ENCODE data around the gene ANKRD26. TPM values are rescaled to one million over a fixed set of nuclear protein-coding genes. Genes with fewer than 3 reads are reported as not detected.

The ANKRD26 gene
- total and polyA plus RNA-seq, 9 of the 15 experiments (the other 6 are each of a cell fraction or from before 2014, with no cell fraction given): 2.3 to 12.3 (median 4.9) TPM

DNA sequence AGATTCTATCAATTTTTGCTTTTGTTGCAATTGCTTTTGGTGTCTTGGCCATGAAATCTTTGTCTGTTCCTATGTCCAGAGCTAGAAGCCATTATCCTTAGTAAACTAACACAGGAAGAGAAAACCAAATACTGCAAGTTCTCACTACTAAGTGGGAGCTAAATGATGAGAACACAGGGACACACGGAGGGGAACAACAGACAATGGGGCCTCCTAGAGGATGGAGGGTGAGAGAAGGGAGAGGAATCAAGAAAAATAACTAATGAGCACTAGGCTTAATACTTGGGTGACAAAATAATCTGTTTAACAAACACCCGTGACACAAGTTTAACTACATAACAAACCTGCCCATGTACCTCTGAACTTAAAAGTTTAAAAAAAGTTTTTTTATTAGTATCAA, 78.2 kb downstream of the ANKRD26 start:
- H3K4me3 ChIP-seq: no peak overlapping the region
- no peak for TF ChIP-seq SLC30A9 (CRISPR knock-in tag; IDR thresholded peaks at IDR 0.05)
- TF ChIP-seq ZNF644 (tag; IDR thresholded peaks at IDR 0.05; ENCODE audit: low read depth): no peak
- TF ChIP-seq, protein P1, sequence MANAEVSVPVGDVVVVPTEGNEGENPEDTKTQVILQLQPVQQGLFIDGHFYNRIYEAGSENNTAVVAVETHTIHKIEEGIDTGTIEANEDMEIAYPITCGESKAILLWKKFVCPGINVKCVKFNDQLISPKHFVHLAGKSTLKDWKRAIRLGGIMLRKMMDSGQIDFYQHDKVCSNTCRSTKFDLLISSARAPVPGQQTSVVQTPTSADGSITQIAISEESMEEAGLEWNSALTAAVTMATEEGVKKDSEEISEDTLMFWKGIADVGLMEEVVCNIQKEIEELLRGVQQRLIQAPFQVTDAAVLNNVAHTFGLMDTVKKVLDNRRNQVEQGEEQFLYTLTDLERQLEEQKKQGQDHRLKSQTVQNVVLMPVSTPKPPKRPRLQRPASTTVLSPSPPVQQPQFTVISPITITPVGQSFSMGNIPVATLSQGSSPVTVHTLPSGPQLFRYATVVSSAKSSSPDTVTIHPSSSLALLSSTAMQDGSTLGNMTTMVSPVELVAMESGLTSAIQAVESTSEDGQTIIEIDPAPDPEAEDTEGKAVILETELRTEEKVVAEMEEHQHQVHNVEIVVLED (CRISPR knock-in tag; IDR thresholded peaks at IDR 0.05): no peak
- no peak for TF ChIP-seq ELF2 (CRISPR knock-in tag; IDR thresholded peaks at IDR 0.05)
- no peak for TF ChIP-seq ZNF354B (CRISPR knock-in tag; IDR thresholded peaks at IDR 0.05)
- FAIRE-seq (no peak), ATAC-seq (no peak), DNase-seq (ENCODE audit: extremely low read depth in 1 of 4, low spot score in 3 of 4) (no peak)
- intact Hi-C loops (cut with micrococcal nuclease): no loop called here
- ChIA-PET POLR2A (no interaction called here), CTCF (ENCODE audit: low intra/inter-chr PET ratio) (no interaction called here)
- no peaks in the 10 kb centered on the region for H3K36me3 ChIP-seq (ENCODE audit: control insufficient read depth, insufficient read depth, low read length)
- H3K9me3 ChIP-seq (replicated peaks; ENCODE audit: control insufficient read depth, insufficient read depth, low read depth, low read length): no peaks in the 10 kb centered on the region
- H3K79me2 ChIP-seq (ENCODE audit: control insufficient read depth, insufficient read depth, low read length): no peaks in the 10 kb centered on the region
- H2AFZ ChIP-seq (ENCODE audit: low read depth, low read length): no peak overlapping the region
- in situ Hi-C loops (cut with MboI): no loop called here
- H3K4me1 ChIP-seq (replicated peaks in 1 of 2; ENCODE audit: control insufficient read depth in 2 of 2, insufficient read depth in 2 of 2, low read length in 2 of 2): no peaks in the 10 kb centered on the region
- 58% methylated on average over 2 of the region's 2 CpGs for WGBS (ENCODE audit: insufficient coverage, low coverage, missing lambda C conversion rate)
- no peak overlapping the region for H3K27ac ChIP-seq (ENCODE audit: extremely low read depth, low read depth, low read length)
- no peak overlapping the region for H3K9ac ChIP-seq (ENCODE audit: insufficient read depth in 1 of 2, low read depth in 2 of 2, low read length in 2 of 2)
- H3K4me2 ChIP-seq (ENCODE audit: insufficient read depth, low read length): no peak overlapping the region
- H3K9me1 ChIP-seq (ENCODE audit: control insufficient read depth, insufficient read depth, low read length): no peaks in the 10 kb centered on the region
- no peaks in the 10 kb centered on the region for H3K27me3 ChIP-seq (ENCODE audit: control insufficient read depth in 2 of 2, insufficient read depth in 2 of 2, low read length in 2 of 2)
- H4K20me1 ChIP-seq (replicated peaks; ENCODE audit: control insufficient read depth, insufficient read depth, low read length): no peaks in the 10 kb centered on the region
- no TSS peak for BruUV-seq (replicated peaks)

DNA sequence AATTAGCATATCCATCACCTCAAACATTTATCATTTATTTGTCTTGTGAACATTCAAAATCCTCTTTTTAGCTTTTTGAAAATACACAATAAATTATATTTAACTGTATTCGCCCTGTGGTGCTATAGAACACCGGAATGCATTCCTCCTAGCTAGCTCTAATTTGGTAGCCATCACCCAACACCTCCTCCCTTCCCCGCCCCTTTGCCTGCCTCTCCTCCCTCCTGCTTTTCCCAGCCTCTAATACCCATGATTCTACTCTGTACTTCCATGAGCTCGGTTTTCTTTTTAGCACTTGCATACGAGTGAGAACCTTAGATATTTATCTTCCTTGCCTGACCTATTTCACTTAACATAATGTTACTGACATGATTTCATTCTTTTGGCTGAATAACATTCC, 80.1 kb downstream of the ANKRD26 start:
- 43% methylated on average over 5 of the region's 5 CpGs for WGBS (ENCODE audit: insufficient coverage, low coverage, missing lambda C conversion rate)
- in situ Hi-C loops (cut with MboI): no loop called here

More for the DNA sequence above, 80.1 kb downstream of the ANKRD26 start:
- POLR2A ChIA-PET: interaction anchor here (1.4 kb wide), 1 partner anchor 24 kb away, joined by 4 read pairs; no protein-coding TSS in a partner anchor
- no peak overlapping the region for H3K27ac ChIP-seq (ENCODE audit: extremely low read depth, low read depth, low read length)
- H3K9ac ChIP-seq (ENCODE audit: insufficient read depth in 1 of 2, low read depth in 2 of 2, low read length in 2 of 2): no peak overlapping the region
- no peaks in the 10 kb centered on the region for H3K9me3 ChIP-seq (replicated peaks; ENCODE audit: control insufficient read depth, insufficient read depth, low read depth, low read length)
- H4K20me1 ChIP-seq (replicated peaks; ENCODE audit: control insufficient read depth, insufficient read depth, low read length): no peaks in the 10 kb centered on the region
- CTCF ChIA-PET (ENCODE audit: low intra/inter-chr PET ratio): no interaction called here
- intact Hi-C loops (cut with micrococcal nuclease): no loop called here
- no peaks in the 10 kb centered on the region for H3K4me1 ChIP-seq (replicated peaks in 1 of 2; ENCODE audit: control insufficient read depth in 2 of 2, insufficient read depth in 2 of 2, low read length in 2 of 2)
- ATAC-seq (no peak), FAIRE-seq (no peak), DNase-seq (ENCODE audit: extremely low read depth in 1 of 4, low spot score in 3 of 4) (no peak)
- no peaks in the 10 kb centered on the region for H3K27me3 ChIP-seq (ENCODE audit: control insufficient read depth in 2 of 2, insufficient read depth in 2 of 2, low read length in 2 of 2)
- H3K36me3 ChIP-seq (ENCODE audit: control insufficient read depth, insufficient read depth, low read length): no peaks in the 10 kb centered on the region
- TF ChIP-seq ERF (CRISPR knock-in tag; IDR thresholded peaks at IDR 0.05) (no peak), CREB1 (IDR thresholded peaks at IDR 0.05) (no peak), CREB1 (CRISPR knock-in tag; IDR thresholded peaks at IDR 0.05) (no peak), HLTF (IDR thresholded peaks at IDR 0.05) (no peak), SAFB (IDR thresholded peaks at IDR 0.05; ENCODE audit: borderline replicate concordance, low read depth, low read length) (no peak), ZNF644 (tag; IDR thresholded peaks at IDR 0.05; ENCODE audit: low read depth) (no peak), ZNF551 (CRISPR knock-in tag; IDR thresholded peaks at IDR 0.05) (no peak), ZEB2 (IDR thresholded peaks at IDR 0.05) (no peak), HNRNPUL1 (IDR thresholded peaks at IDR 0.05; ENCODE audit: low read length) (no peak)
- TF ChIP-seq, protein P2, sequence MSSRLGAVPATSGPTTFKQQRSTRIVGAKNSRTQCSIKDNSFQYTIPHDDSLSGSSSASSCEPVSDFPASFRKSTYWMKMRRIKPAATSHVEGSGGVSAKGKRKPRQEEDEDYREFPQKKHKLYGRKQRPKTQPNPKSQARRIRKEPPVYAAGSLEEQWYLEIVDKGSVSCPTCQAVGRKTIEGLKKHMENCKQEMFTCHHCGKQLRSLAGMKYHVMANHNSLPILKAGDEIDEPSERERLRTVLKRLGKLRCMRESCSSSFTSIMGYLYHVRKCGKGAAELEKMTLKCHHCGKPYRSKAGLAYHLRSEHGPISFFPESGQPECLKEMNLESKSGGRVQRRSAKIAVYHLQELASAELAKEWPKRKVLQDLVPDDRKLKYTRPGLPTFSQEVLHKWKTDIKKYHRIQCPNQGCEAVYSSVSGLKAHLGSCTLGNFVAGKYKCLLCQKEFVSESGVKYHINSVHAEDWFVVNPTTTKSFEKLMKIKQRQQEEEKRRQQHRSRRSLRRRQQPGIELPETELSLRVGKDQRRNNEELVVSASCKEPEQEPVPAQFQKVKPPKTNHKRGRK (tag; IDR thresholded peaks at IDR 0.05): no peak
- H2AFZ ChIP-seq (ENCODE audit: low read depth, low read length): no peak overlapping the region
- H3K4me2 ChIP-seq (ENCODE audit: insufficient read depth, low read length): no peak overlapping the region
- no peaks in the 10 kb centered on the region for H3K9me1 ChIP-seq (ENCODE audit: control insufficient read depth, insufficient read depth, low read length)
- H3K79me2 ChIP-seq (ENCODE audit: control insufficient read depth, insufficient read depth, low read length): no peaks in the 10 kb centered on the region
- no peak overlapping the region for H3K4me3 ChIP-seq
- no TSS peak for BruUV-seq (replicated peaks)

Measured in K562 (cell line).